WTC11 (cell line): ENCODE data around the gene KRTAP10-6.

Experiments
- ATF2 ChIP-seq: sonication (generic); formaldehyde crosslinking; IDR thresholded peaks from 2 replicates; pipeline ENCODE4 v1.8.1; 2022; ENCODE audit warnings: low read depth, missing genetic modification reagents, borderline replicate concordance
- CTCF ChIP-seq: fragments of 200-600 bp; IDR thresholded peaks from 2 replicates; pipeline ENCODE4 v1.8.0; 2022; ENCODE audit warnings: antibody characterized with exemption
- FOXJ3 ChIP-seq: sonication (generic); formaldehyde crosslinking; IDR thresholded peaks from 2 replicates; pipeline ENCODE4 v1.9.0; 2021; ENCODE audit warnings: missing genetic modification reagents, mild to moderate bottlenecking, borderline replicate concordance
- JUN ChIP-seq: sonication (generic); formaldehyde crosslinking; IDR thresholded peaks from 2 replicates; pipeline ENCODE4 v1.8.0; 2023; ENCODE audit warnings: mild to moderate bottlenecking, missing genetic modification reagents
- USF2 ChIP-seq: sonication (generic); formaldehyde crosslinking; IDR thresholded peaks from 2 replicates; pipeline ENCODE4 v1.8.1; 2023; ENCODE audit warnings: mild to moderate bottlenecking, missing genetic modification reagents, moderate library complexity

GRCh38 chr21:44612029-44612486 is 19.8 kb upstream of the KRTAP10-6 start, which contains the start of gene KRTAP10-8:
- TF ChIP-seq FOXJ3 (CRISPR knock-in tag) (no peak), ATF2 (CRISPR knock-in tag) (no peak), CTCF (no peak), USF2 (CRISPR knock-in tag) (no peak), JUN (CRISPR knock-in tag) (no peak)
